Thymus (tissue), 11 donors: ENCODE measurements around the gene CHN2. TPM values are rescaled to one million over a fixed set of nuclear protein-coding genes. Genes with fewer than 3 reads are reported as not detected.

Experiments used
- DNase-seq, 9 donors: peaks; one replicate each; pipeline ENCODE4 v3.0.0-alpha.2; 2013; ENCODE audit warnings: low spot score in 9 of 9, low read depth in 6 of 9, missing footprints in 1 of 9
- H3K27ac ChIP-seq, 2 donors: one replicate each; pipeline ENCODE4 v1.5.1; 2013; ENCODE audit warnings: control low read depth in 1 of 2, low read depth in 1 of 2, low read length in 1 of 2, mild to moderate bottlenecking in 1 of 2, moderate library complexity in 1 of 2
- H3K27me3 ChIP-seq, 2 donors: one replicate each; pipeline ENCODE4 v1.5.1; 2013; ENCODE audit warnings: low read length in 1 of 2; ENCODE audit not compliant: control insufficient read depth in 2 of 2, insufficient read depth in 1 of 2
- H3K36me3 ChIP-seq, 2 donors: one replicate each; pipeline ENCODE4 v1.5.1; 2013; ENCODE audit warnings: low read length in 1 of 2, mild to moderate bottlenecking in 1 of 2, moderate library complexity in 1 of 2; ENCODE audit not compliant: control insufficient read depth in 2 of 2, insufficient read depth in 2 of 2
- H3K4me1 ChIP-seq, 2 donors: one replicate each; pipeline ENCODE4 v1.5.1; 2013; ENCODE audit warnings: low read length in 2 of 2; ENCODE audit not compliant: control insufficient read depth in 2 of 2, insufficient read depth in 2 of 2
- H3K4me3 ChIP-seq, 2 donors: one replicate each; pipeline ENCODE4 v1.5.1; 2013; ENCODE audit warnings: low read length in 2 of 2, control low read depth in 1 of 2, mild to moderate bottlenecking in 1 of 2
- H3K9me3 ChIP-seq, 2 donors: one replicate each; pipeline ENCODE4 v1.5.1; 2013; ENCODE audit warnings: low read length in 1 of 2, mild to moderate bottlenecking in 1 of 2; ENCODE audit not compliant: control insufficient read depth in 2 of 2, insufficient read depth in 1 of 2
- WGBS: extraction: QIAGEN DNeasy Blood & Tissue Kit; methylation state at CpG from one replicate; pipeline ENCODE4 v1.1.7; 2013; 5-methylcytosine and 5-hydroxymethylcytosine counted together
- polyA plus RNA-seq: library from polyadenylated mRNA; stranded (reverse); fragments of 200-250 nt; gene quantifications from one replicate; pipeline ENCODE4 v1.2.3, GENCODE V29; 2013
- total RNA-seq: library from RNA; stranded (reverse); fragments of 120-200 nt; gene quantifications from one replicate; pipeline ENCODE4 v1.2.4, GENCODE V29; 2013
- donor health status: healthy.

Gene CHN2
- total and polyA plus RNA-seq, 2 donors: 5.9 to 6.5 TPM

DNA sequence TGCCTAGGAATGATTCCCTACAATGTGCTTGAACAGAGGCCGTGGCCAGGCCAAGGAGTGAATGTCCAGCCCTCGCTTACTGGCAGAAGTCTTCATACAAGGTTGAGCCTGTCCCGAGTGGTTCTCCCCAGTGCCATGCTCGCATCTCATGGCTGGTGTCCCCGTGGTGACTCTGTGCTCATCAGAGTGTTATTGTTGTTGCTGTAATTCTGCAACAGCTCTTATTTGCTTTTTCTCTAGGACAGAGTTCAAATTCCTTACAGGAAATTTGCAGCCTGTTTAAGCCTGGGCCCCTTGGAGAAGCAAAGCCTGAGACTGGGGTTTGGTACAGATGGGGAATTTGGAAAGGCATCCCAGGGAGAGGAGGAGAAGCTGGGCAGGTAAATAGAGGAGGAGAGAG, 211.3 kb downstream of the CHN2 start:
- no peak overlapping the region for H3K27ac ChIP-seq
- 95% methylated on average over 5 of the region's 5 CpGs for WGBS
- no peaks in the 10 kb centered on the region for H3K27me3 ChIP-seq
- no peak overlapping the region for H3K4me3 ChIP-seq
- H3K4me1 ChIP-seq: peaks cover 0 to 7% of the 10 kb centered on the region in 2 donors
- H3K9me3 ChIP-seq: no peaks in the 10 kb centered on the region
- no peaks in the 10 kb centered on the region for H3K36me3 ChIP-seq
- DNase-seq: no peak

- H3K9me3 ChIP-seq: no peaks in the 10 kb centered on the region
- H3K27ac ChIP-seq: no peak overlapping the region
- no peak for DNase-seq
- WGBS: 96% methylated on average over 6 of the region's 6 CpGs
- no peaks in the 10 kb centered on the region for H3K27me3 ChIP-seq
- H3K36me3 ChIP-seq: no peaks in the 10 kb centered on the region
- no peak overlapping the region for H3K4me3 ChIP-seq
- H3K4me1 ChIP-seq: peaks cover 2 to 10% of the 10 kb centered on the region in 2 donors
These were observed 211.8 kb downstream of the CHN2 start for GRCh38 chr7:29406366-29406765.

DNA sequence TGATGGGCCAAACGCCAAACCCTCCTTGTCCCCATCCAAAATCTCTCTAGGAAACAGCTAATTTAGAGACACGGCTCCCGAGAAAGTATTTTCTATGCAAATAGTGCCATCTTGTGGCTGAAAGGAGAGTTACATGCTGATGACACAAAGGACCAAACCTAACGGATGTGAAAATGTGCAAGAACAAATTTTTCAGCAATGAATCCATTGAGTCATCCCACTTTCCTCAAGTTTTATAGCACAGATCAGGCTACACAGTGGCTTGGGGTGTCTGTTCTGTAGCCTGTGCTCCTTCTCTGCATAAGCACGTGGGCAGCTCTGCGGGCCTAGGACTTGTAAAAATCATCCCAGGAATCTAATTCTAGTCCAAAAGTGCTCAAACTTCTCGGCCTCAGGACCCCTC, 214.3 kb downstream of the CHN2 start:
- H3K27me3 ChIP-seq: no peaks in the 10 kb centered on the region
- 38% methylated on average over 7 of the region's 7 CpGs for WGBS
- no peak overlapping the region for H3K27ac ChIP-seq
- no peaks in the 10 kb centered on the region for H3K9me3 ChIP-seq
- no peak overlapping the region for H3K4me3 ChIP-seq
- H3K36me3 ChIP-seq: no peaks in the 10 kb centered on the region
- peak; percentile 37 to 90 (median 80) for DNase-seq
- peaks cover 4 to 15% of the 10 kb centered on the region in 2 donors for H3K4me1 ChIP-seq

DNA sequence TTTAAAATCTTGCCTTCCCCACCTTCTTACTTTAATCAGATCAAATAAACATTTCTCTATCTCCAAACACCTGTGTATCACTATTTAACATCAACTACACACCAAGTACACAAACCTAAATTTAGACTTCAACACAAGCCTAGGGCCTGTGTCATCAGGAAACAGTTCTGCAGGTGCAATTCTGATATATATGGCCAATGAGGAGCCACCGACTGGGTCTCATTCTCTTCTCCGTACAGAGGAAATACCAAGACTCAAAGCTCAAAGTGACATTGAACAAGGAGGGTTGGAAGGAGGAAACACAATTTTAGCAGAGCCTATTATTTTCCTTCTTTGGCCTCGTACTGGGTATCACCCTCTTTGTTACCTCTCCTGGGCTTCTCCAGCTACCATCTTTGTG, 216.4 kb downstream of the CHN2 start:
- WGBS: 59% methylated on average over 3 of the region's 3 CpGs
- peak; percentile 29 to 80 (median 51) for DNase-seq
- H3K36me3 ChIP-seq: no peaks in the 10 kb centered on the region

GRCh38 chr7:29412912-29413311, 218.3 kb downstream of the CHN2 start:
- Histone ChIP-seq H3K27ac (no peak overlapping the region), H3K27me3 (no peaks in the 10 kb centered on the region), H3K36me3 (no peaks in the 10 kb centered on the region), H3K4me3 (no peak overlapping the region), H3K9me3 (no peaks in the 10 kb centered on the region), H3K4me1 (peaks cover 4 to 15% of the 10 kb centered on the region in 2 donors)
- no peak for DNase-seq
- WGBS: 99% methylated on average over 3 of the region's 3 CpGs

More for the DNA sequence above, 216.4 kb downstream of the CHN2 start:
- H3K4me1 ChIP-seq: peaks cover 4 to 15% of the 10 kb centered on the region in 2 donors
- H3K4me3 ChIP-seq: no peak overlapping the region
- peak overlapping the region in 1 of 2 donors; percentile 87 for H3K27ac ChIP-seq
- no peaks in the 10 kb centered on the region for H3K9me3 ChIP-seq
- no peaks in the 10 kb centered on the region for H3K27me3 ChIP-seq

DNA sequence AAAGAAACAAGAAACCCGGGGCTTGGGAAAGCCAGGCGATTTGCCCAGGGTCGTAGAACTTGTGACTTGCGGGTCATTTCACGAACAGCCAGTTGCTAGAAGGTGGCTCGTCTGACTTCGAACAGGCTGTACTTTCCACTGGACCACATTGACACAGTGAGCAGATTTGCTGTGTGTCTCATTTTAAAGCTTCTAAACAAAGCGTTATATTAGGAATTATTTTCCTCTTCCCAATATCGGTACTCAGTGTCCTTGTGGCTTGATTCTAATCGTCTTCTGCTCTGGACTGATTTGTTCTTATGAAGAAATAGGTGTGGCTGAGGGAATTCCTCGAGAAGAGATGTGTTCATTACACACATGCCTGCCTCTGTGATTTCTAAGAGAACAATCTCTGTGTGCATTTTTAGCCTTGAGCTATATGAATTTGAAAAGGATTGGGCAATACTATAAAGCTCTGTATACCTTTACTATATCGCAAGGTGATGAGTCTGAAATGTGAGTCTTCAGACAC, 219.1 kb downstream of the CHN2 start:
- Histone ChIP-seq H3K4me1 (peaks cover 4 to 15% of the 10 kb centered on the region in 2 donors), H3K4me3 (no peak overlapping the region), H3K27ac (no peak overlapping the region), H3K27me3 (no peaks in the 10 kb centered on the region), H3K9me3 (no peaks in the 10 kb centered on the region), H3K36me3 (no peaks in the 10 kb centered on the region)
- no peak for DNase-seq
- WGBS: 92% methylated on average over 12 of the region's 12 CpGs

DNA sequence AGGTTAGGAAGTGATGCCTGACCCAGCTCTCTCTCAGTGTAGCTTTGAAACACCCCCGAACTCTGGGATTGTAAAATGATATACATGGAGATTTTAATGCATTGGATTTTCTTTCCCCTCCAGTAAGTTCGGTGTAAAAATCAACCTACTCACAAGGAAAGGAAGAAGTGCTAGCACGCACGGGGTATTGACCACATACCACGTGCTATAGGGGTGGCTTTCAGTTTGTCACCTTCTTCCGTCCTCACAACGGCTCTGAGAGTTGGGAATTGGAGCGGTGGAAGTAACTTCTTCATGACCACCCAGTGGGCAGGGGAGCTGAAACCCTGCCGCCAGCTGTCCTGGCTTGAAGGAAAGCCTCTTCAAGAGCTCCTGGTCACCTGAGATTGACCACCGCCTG, 219.6 kb downstream of the CHN2 start:
- Histone ChIP-seq H3K27me3 (no peaks in the 10 kb centered on the region), H3K27ac (no peak overlapping the region), H3K4me1 (peaks cover 4 to 12% of the 10 kb centered on the region in 2 donors), H3K4me3 (no peak overlapping the region), H3K9me3 (no peaks in the 10 kb centered on the region), H3K36me3 (no peaks in the 10 kb centered on the region)
- no peak for DNase-seq
- 94% methylated on average over 10 of the region's 10 CpGs for WGBS

DNA sequence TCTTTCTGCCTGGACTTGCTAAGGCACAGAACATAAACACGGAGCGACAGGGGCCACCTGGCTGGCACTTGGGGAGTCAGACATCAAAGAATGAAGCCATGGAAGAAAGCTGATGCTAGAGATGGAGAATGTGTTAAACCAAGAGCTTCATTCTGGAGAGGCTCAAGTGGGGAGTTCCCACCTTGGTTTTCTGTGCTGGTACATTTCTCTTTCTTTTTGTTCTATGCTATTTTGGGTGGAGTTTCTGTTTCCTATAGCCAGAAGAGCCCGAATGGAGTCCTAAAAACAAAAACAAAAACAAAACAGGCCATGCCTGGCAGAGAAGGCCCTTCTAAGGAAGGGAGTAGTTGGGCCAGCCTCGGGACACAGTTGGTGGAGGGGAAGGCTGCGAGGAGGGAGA, 220.6 kb downstream of the CHN2 start:
- Histone ChIP-seq H3K27me3 (no peaks in the 10 kb centered on the region), H3K4me3 (no peak overlapping the region), H3K4me1 (peaks cover 4 to 8% of the 10 kb centered on the region in 2 donors), H3K36me3 (no peaks in the 10 kb centered on the region), H3K9me3 (no peaks in the 10 kb centered on the region), H3K27ac (no peak overlapping the region)
- DNase-seq: no peak
- WGBS: 96% methylated on average over 5 of the region's 5 CpGs

DNA sequence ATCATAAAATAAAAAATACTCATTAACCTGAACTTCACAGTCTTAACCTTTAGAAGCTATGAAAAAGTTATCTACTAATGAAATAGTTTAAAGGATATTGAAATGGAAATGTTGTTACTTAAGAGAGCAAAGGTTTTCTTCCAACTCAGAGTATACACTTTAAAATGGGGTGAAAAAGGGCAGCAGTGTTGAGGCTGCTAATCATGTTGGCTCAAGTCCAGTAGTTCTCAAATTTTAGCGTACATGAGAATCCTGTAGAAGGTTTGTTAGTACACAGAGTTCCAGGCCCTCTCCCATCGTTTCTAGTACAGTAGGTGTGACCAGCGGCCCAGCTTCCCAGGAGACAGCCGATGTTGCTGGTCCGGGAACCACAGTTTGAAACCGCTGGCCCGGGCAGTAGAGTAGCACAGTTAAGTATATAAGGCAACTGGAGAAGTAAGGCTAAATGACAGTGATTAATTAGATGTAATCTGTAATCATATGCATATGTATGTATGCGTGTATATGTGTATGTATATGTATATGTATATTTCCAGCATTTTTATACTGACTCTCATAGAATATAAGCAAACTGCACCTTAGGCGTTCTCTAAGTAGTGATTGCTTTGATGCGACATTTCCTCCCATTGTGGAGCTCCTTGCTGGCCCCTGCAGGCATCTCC, 221.8 kb downstream of the CHN2 start:
- Histone ChIP-seq H3K27ac (no peak overlapping the region), H3K9me3 (no peaks in the 10 kb centered on the region), H3K27me3 (no peaks in the 10 kb centered on the region), H3K4me3 (no peak overlapping the region), H3K36me3 (no peaks in the 10 kb centered on the region), H3K4me1 (peaks cover 1 to 5% of the 10 kb centered on the region in 2 donors)
- WGBS: 97% methylated on average over 10 of the region's 10 CpGs
- DNase-seq: no peak
